Hematopoietic multipotent progenitor cell treated with erythropoietin and hydrocortisone succinate and interleukin-3 and kit ligand, for 15 days (in vitro differentiated cells): ENCODE results near the gene NIPA2.

Experiments
- DNase-seq: peaks from one replicate; pipeline ENCODE4 v3.0.0-alpha.2; 2015; ENCODE audit warnings: low spot score

Gene NIPA2

GRCh38 chr15:22877607-22878006 lies 39.1 kb downstream of the NIPA2 start:
- DNase-seq: no peak

- DNase-seq: no peak
These were observed 39.6 kb downstream of the NIPA2 start for GRCh38 chr15:22878103-22878502.

DNA sequence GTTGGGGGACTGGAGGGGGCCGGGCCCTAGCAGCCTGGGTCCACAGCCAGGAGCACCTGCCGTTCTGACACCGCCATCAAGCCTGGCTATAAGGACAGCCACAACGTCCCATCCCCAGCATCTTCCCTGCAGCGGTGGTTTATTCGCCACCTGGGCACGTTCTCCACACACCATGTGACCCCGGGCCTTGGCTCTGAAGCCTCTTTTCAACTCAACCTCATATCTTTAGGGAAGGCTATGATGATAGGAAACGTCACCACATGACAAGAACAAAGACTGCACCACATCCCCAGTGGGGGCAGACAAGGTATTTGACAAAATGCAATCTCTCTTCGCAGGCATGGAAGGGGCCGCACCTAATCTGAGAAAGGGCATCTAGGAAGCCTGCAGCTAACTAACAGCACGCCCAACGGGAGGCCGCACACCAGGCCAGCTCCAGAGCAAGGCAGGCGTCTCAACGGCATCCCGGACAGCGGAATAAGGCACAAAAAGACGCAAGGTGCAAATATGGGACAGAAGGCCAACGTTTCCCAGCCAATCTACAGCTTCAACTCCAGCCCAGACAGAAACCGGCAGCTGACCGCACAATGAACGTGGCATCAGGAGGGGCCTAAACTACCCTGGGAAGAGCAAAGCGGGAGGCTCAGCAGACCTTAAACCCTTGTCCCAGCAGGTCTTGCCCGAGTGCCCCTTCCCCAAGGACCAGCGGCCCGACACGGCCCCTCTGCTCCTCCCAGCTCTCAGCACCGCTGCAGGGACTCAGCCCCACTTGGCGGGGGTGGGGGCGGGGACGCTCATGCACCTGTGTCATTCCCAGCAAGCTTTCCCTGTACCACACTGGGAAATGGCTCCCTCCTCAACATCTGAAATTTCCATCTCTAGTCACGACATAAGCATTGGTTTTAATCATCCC lies 41.9 kb downstream of the NIPA2 start:
- no peak for DNase-seq

- no peak for DNase-seq
These were observed 42.7 kb downstream of the NIPA2 start for GRCh38 chr15:22880981-22881738.

DNA sequence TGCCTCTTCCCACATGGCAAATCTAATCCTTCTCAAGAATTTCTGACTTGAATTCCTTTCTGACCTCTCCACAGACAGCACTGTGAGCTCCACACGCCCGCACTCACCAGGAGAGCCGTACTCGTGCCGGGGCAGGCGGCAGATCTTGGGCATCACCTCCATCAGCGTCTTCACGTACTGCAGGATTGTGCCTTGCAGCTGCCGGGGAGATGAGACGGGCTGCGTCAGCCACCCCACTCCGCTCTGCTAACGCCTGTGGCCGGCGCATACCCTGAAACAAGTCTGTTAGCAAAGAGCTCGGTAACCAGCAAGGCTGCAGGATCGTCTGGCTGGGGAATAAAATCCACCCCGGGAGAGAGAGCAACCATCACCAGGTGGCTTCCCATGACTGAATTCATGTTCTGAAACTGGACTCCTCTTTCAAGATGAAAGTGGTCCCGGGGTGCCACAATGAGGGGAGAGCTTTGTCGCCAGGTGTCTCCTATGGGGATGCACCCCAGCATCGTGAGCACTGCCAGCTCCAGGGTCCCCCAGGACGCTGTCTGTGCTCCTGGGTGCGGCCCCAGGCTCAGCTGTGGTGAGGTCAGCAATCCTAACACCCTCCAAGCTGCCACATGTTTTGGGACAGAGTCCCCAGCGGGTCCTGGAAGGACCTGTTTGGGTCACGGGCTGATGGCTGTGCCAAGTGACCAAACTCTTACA lies 43.4 kb downstream of the NIPA2 start:
- no peak for DNase-seq

GRCh38 chr15:22883196-22883595 lies 44.7 kb downstream of the NIPA2 start:
- no peak for DNase-seq

- no peak for DNase-seq
These were observed 45.9 kb downstream of the NIPA2 start for GRCh38 chr15:22884344-22884743.

- DNase-seq: no peak
These were observed 46.7 kb downstream of the NIPA2 start for GRCh38 chr15:22885120-22885519.

DNA sequence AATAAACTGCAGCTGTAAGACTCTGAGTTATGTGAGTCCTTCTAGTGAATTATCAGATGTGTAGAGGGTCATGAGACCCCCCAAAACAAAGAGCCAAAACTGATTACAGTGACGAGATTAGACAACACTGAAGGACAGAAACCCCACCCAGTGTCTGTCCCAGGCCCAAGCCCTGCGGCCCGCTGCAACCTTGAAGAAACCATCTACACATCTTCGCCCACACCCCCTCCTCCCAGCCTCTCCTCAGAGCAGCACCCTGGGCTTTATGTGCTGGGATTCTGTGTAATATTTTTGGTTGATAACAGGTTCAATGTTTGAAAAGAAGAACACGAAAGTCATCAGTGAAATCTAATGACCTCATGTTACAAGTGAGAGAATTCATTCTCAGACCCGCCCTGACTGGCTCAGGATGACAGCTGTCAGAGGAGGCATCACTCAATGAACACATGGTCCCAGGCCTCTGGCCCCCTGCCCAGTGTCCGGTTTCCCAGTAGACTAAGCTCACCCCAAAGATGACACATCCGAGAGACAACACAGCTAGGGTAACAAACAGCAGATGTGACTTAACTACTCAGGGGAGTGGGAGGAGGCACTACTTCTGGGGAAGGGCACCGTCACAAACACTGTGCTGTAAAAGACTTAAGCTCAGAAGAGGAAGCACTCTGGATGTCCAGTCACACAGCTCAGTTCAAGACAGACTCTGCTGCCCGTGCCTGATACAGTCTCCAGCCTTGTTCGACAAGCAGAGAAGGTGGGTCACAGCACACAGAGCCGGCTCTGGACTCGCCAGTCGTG lies 48.9 kb downstream of the NIPA2 start:
- no peak for DNase-seq

GRCh38 chr15:22888120-22888859 lies 49.8 kb downstream of the NIPA2 start:
- DNase-seq: no peak

- no peak for DNase-seq
These were observed 50.8 kb downstream of the NIPA2 start for GRCh38 chr15:22889146-22889818.

DNA sequence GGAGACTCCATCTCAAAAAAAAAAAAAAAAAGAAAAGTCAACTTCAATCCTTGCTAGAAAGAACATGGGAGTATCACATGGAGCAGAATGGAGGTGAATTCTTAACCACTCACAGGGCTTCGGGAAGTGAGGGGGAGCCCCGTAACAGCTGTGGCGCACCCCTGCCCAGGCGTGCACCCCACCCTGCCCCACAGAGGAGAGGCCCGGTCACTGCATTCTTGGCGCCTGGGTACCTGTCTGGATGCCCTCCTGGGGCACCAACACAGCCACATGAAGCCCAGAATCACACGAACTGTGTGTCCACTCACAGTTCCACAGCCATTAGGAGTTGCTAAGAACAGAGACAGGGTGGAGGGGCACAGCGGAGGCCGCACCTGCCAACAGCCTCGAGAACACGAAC lies 51.8 kb downstream of the NIPA2 start:
- no peak for DNase-seq

DNA sequence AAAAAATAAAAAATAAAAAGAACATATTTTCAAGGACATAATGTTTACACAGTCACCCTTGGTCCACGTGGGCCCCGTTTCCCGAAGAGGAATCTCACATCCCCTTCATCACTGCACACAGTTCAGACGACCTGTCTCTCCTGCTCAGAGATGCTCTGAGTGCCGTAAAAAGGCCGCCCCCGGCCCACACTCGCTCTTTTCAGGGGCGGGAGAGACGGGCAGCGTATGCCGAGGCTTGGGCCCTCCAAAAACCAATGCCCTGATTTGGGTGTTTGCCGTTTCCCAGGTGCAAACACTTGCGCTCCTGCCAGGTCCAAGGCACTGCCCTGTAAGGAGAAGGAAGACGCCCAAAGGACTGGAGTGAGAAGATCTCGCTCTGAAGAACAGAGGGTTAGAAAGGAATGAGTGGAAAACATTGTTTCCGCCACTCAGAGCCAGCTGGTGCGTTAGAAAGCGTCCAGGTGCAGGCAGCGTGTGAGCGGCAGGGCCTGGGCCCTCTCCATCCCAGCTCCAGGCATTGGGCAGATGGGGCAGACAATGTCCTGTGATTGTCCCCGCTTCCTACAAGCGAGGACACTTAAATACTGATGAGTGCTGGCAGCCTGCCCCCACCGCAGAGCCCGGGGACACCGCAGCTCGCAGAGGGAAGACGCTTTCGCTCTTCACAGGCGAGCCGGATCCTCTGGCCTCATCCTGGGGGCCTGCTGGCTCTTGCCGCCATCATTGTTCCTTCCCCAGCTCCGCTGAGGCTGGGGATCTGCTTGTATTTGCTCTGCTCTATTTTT lies 53.2 kb downstream of the NIPA2 start:
- no peak for DNase-seq

- no peak for DNase-seq
These were observed 53.9 kb downstream of the NIPA2 start for GRCh38 chr15:22892333-22892732.

- no peak for DNase-seq
These were observed 54.6 kb downstream of the NIPA2 start for GRCh38 chr15:22893081-22893480.

DNA sequence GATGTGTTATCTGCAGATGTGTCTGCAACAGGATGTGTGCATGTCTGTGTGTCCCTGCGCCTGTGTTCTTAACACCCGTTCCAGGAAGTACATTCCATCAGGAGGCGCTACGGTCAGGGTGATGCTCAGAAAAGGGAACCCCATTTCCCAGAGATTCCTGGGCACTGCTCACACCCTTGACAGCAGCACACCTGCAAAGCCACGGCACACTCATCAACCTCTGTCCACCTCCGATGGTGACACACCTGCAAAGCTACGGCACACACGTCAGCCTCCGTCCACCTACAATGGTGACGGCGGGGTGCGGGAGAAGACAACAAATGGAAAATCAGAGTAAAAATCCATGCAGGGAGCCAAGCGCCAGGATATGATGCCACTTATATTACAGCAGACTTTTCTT lies 55.4 kb downstream of the NIPA2 start:
- DNase-seq: no peak

GRCh38 chr15:22895465-22896190 lies 57.2 kb downstream of the NIPA2 start:
- DNase-seq: no peak

GRCh38 chr15:22902046-22902445 lies 63.6 kb downstream of the NIPA2 start:
- DNase-seq: no peak

- DNase-seq: no peak
These were observed 64.1 kb downstream of the NIPA2 start for GRCh38 chr15:22902578-22902977.
